Endothelial cell of umbilical vein (primary cell): Measurements from ENCODE around the gene BRINP2. TPM values are rescaled to one million over a fixed set of nuclear protein-coding genes. Genes with fewer than 3 reads are reported as not detected.

Source experiments
- BruUV-seq: library from RNA; stranded (reverse); fragments of 400-500 nt; replicated peaks from 2 replicates; lab custom pipeline; 2021; lab: Mats Ljungman, UMichigan
- CTCF ChIA-PET: fragments of 300-600, 350-600 bp; sonication (Branson Sonifier 250); formaldehyde crosslinking; loops from one replicate; lab custom pipeline; 2021; ENCODE audit warnings: antibody characterized with exemption, inconsistent platforms; lab: Charles Lee
- POLR2A ChIA-PET: fragments of 300-600, 350-600 bp; sonication (Branson Sonifier 250); formaldehyde crosslinking; loops from one replicate; lab custom pipeline; 2021; ENCODE audit warnings: antibody characterized with exemption, inconsistent platforms; lab: Charles Lee
- DNase-seq: peaks from one replicate; pipeline ENCODE4 v3.0.0-alpha.2; 2011; ENCODE audit warnings: low read depth, low spot score
- FAIRE-seq: peaks from 2 replicates; lab custom pipeline; 2011; peaks lifted over from hg19 to GRCh38; lab: Jason Lieb, UNC
- H2AFZ ChIP-seq: 2 replicates; pipeline ENCODE4 v1.6.0; 2012; ENCODE audit warnings: low read depth, low read length, control low read depth, inconsistent platforms
- H3K27ac ChIP-seq: 2 replicates; pipeline ENCODE4 v1.5.1; 2011; ENCODE audit warnings: low read depth, mild to moderate bottlenecking, control low read depth, low read length, moderate library complexity; ENCODE audit not compliant: insufficient read depth
- H3K27me3 ChIP-seq, 2 experiments: 2 replicates each; pipeline versions ENCODE4 v1.6.0 to v1.6.1; 2011; ENCODE audit warnings: low read length in 2 of 2, mixed read lengths in 1 of 2; ENCODE audit not compliant: control insufficient read depth in 2 of 2, insufficient read depth in 2 of 2
- H3K36me3 ChIP-seq, 2 experiments: 2 replicates in 1 of 2; 3 replicates in 1 of 2; pipeline ENCODE4 v1.5.1; 2011; ENCODE audit warnings: low read length in 2 of 2, mild to moderate bottlenecking in 1 of 2, moderate library complexity in 1 of 2; ENCODE audit not compliant: control insufficient read depth in 2 of 2, insufficient read depth in 2 of 2; ENCODE audit errors: extremely low read depth in 1 of 2
- H3K4me1 ChIP-seq: 3 replicates; pipeline ENCODE4 v1.5.1; 2011; ENCODE audit warnings: mild to moderate bottlenecking, low read length; ENCODE audit not compliant: control insufficient read depth, insufficient read depth; ENCODE audit errors: extremely low read depth
- H3K4me2 ChIP-seq: 2 replicates; pipeline ENCODE4 v1.6.1; 2011; ENCODE audit warnings: low read length, control low read depth, mixed read lengths; ENCODE audit not compliant: insufficient read depth
- H3K4me3 ChIP-seq, 3 experiments: fragments of 200-600 bp in 1 of 3; sonication (generic), shearing (Covaris generic) in 1 of 3; replicated peaks in 1 of 3; 2 replicates each; pipeline ENCODE4 v1.5.1; 2011 to 2016; ENCODE audit warnings: control low read depth in 3 of 3, low read length in 3 of 3, mild to moderate bottlenecking in 2 of 3, inconsistent platforms in 1 of 3, low read depth in 1 of 3, moderate library complexity in 1 of 3; ENCODE audit not compliant: insufficient read depth in 1 of 3
- H3K79me2 ChIP-seq: 2 replicates; pipeline ENCODE4 v1.6.0; 2012; ENCODE audit warnings: low read length, inconsistent platforms; ENCODE audit not compliant: control insufficient read depth, insufficient read depth
- H3K9ac ChIP-seq: replicated peaks from 2 replicates; pipeline ENCODE3; 2011; ENCODE audit warnings: low read length, control low read depth; ENCODE audit not compliant: insufficient read depth; ENCODE audit errors: extremely low read depth
- H3K9me1 ChIP-seq: replicated peaks from 3 replicates; pipeline ENCODE4 v1.6.0; 2011; ENCODE audit warnings: mild to moderate bottlenecking, low read length; ENCODE audit not compliant: control insufficient read depth, insufficient read depth; ENCODE audit errors: extremely low read depth
- H3K9me3 ChIP-seq: replicated peaks from 2 replicates; pipeline ENCODE4 v1.5.1; 2012; ENCODE audit warnings: low read length, inconsistent platforms; ENCODE audit not compliant: control insufficient read depth, insufficient read depth
- H4K20me1 ChIP-seq: replicated peaks from 2 replicates; pipeline ENCODE3; 2011; ENCODE audit warnings: mild to moderate bottlenecking, low read length; ENCODE audit not compliant: control insufficient read depth, insufficient read depth; ENCODE audit errors: extremely low read depth
- EZH2 ChIP-seq: IDR thresholded peaks from 2 replicates; pipeline ENCODE4 v1.6.1; 2012; ENCODE audit warnings: borderline replicate concordance, low read depth, mild to moderate bottlenecking, moderate library complexity, low read length, inconsistent platforms; ENCODE audit not compliant: severe bottlenecking
- FOS ChIP-seq: IDR thresholded peaks from 2 replicates; pipeline ENCODE4 v1.6.1; 2011; ENCODE audit warnings: mild to moderate bottlenecking, low read length, moderate library complexity, borderline replicate concordance; ENCODE audit not compliant: insufficient read depth
- GATA2 ChIP-seq: IDR thresholded peaks from 2 replicates; pipeline ENCODE4 v1.7.0; 2011; ENCODE audit warnings: low read depth, mild to moderate bottlenecking, moderate library complexity, mixed read lengths, low read length; ENCODE audit not compliant: insufficient read length, insufficient read depth
- JUN ChIP-seq: IDR thresholded peaks from 2 replicates; pipeline ENCODE4 v1.6.1; 2011; ENCODE audit warnings: borderline replicate concordance, low read depth; ENCODE audit not compliant: insufficient read length, insufficient read depth
- MYC ChIP-seq: IDR thresholded peaks from one replicate; pipeline ENCODE4 v1.6.1; 2011; ENCODE audit warnings: mild to moderate bottlenecking, low read depth, low read length
- POLR2A ChIP-seq: IDR thresholded peaks from 2 replicates; pipeline ENCODE4 v1.6.1; 2012; ENCODE audit warnings: low read depth, mild to moderate bottlenecking, control low read depth, low read length
- POLR2AphosphoS5 ChIP-seq: IDR thresholded peaks from 2 replicates; pipeline ENCODE4 v1.6.1; 2012; ENCODE audit warnings: low read depth, mild to moderate bottlenecking, control low read depth, low read length, moderate library complexity; ENCODE audit not compliant: insufficient read depth
- dilution Hi-C: fragments of 300-500 bp; cut with MboI; formaldehyde crosslinking; loops from one replicate; pipeline ENCODE4 v1.15.0; 2019; ENCODE audit warnings: low sequenced_read_pairs; ENCODE audit not compliant: extremely low pct_ligation_motif_present
- intact Hi-C: fragments of 100-400 bp; cut with micrococcal nuclease; formaldehyde crosslinking; loops from one replicate; pipeline ENCODE4 v1.10.0; 2022
- polyA plus RNA-seq, 4 experiments: library from polyadenylated mRNA; depleted of rRNA in 3 of 4; stranded (reverse) in 3 of 4; unstranded in 1 of 4; fragments of >200 nt; gene quantifications; 2 replicates each; pipeline versions ENCODE4 v1.2.1 to v1.2.3, GENCODE V29; 2011 to 2012; ENCODE audit warnings: missing spikeins in 1 of 4
- total RNA-seq: library from RNA; stranded (reverse); gene quantifications from 2 replicates; pipeline ENCODE4 v1.2.3, GENCODE V29; 2021
- TF ChIP-seq, protein P1 (sequence below), 2 donors: IDR thresholded peaks; 1 replicate in 1 of 2; 2 replicates in 1 of 2; pipeline ENCODE4 v1.5.1; 2011; ENCODE audit warnings: low read length in 2 of 2, mild to moderate bottlenecking in 2 of 2, moderate library complexity in 2 of 2, control low read depth in 1 of 2, inconsistent platforms in 1 of 2, low read depth in 1 of 2; ENCODE audit not compliant: insufficient read depth in 1 of 2; ENCODE audit errors: extremely low read depth in 1 of 2
- TF ChIP-seq, protein P2 (sequence below): IDR thresholded peaks from 2 replicates; pipeline ENCODE4 v1.6.1; 2011; ENCODE audit not compliant: insufficient read depth, insufficient read length

Gene BRINP2
- total and polyA plus RNA-seq, 2 donors (not counting 3 experiments of a cell fraction or from before 2014, with no cell fraction given), result not detected

DNA sequence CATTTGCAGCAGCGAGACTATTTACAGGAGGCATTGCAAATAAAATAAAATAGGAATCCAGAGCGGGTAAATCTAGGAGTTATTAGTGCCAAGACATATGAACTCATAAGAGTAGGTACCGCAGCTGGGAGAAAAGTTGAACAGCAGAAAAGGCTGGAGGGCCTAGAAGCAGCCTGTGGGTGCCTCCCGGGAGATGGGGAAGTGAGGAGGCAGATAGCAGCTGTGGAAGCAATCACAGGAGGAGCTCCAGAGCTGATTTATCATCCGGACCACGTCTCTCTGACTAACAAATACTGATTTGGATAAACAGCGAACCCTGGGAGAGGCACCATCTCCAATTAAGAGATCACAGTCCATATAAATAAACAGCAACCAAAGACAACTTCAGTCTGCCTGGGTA, 64.6 kb downstream of the BRINP2 start:
- H3K36me3 ChIP-seq, result no peaks in the 10 kb centered on the region
- FAIRE-seq (no peak), DNase-seq (no peak)
- CTCF ChIA-PET, result no interaction called here
- TF ChIP-seq EZH2 (no peak), POLR2AphosphoS5 (no peak), JUN (no peak), MYC (no peak), GATA2 (no peak), FOS (no peak), POLR2A (no peak)
- TF ChIP-seq, protein P1, sequence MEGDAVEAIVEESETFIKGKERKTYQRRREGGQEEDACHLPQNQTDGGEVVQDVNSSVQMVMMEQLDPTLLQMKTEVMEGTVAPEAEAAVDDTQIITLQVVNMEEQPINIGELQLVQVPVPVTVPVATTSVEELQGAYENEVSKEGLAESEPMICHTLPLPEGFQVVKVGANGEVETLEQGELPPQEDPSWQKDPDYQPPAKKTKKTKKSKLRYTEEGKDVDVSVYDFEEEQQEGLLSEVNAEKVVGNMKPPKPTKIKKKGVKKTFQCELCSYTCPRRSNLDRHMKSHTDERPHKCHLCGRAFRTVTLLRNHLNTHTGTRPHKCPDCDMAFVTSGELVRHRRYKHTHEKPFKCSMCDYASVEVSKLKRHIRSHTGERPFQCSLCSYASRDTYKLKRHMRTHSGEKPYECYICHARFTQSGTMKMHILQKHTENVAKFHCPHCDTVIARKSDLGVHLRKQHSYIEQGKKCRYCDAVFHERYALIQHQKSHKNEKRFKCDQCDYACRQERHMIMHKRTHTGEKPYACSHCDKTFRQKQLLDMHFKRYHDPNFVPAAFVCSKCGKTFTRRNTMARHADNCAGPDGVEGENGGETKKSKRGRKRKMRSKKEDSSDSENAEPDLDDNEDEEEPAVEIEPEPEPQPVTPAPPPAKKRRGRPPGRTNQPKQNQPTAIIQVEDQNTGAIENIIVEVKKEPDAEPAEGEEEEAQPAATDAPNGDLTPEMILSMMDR (IDR thresholded peaks at IDR 0.05; ENCODE audit: extremely low read depth in 1 of 2, insufficient read depth in 1 of 2, low read depth in 1 of 2, low read length in 2 of 2), result no peak
- TF ChIP-seq, protein P2, sequence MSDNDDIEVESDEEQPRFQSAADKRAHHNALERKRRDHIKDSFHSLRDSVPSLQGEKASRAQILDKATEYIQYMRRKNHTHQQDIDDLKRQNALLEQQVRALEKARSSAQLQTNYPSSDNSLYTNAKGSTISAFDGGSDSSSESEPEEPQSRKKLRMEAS, result no peak
- H2AFZ ChIP-seq, result no peak overlapping the region
- H3K4me2 ChIP-seq, result no peak overlapping the region
- POLR2A ChIA-PET, result no interaction called here
- no peaks in the 10 kb centered on the region for H3K9me3 ChIP-seq
- no peaks in the 10 kb centered on the region for H3K79me2 ChIP-seq
- no peaks in the 10 kb centered on the region for H4K20me1 ChIP-seq
- H3K27me3 ChIP-seq, result no peaks in the 10 kb centered on the region
- no peak overlapping the region for H3K9ac ChIP-seq
- dilution Hi-C loops, result no loop called here
- no peak overlapping the region for H3K27ac ChIP-seq
- H3K4me3 ChIP-seq, result no peak overlapping the region
- no peaks in the 10 kb centered on the region for H3K4me1 ChIP-seq
- no peaks in the 10 kb centered on the region for H3K9me1 ChIP-seq
- BruUV-seq, result no TSS peak
- intact Hi-C loops, result no loop called here
